NCI-H1048 (cell line): ENCODE data around the gene PIAS1.
A peak's percentile ranks its signal among the peaks of the same experiment; 100 is the strongest.
"Not testable (repeated sequence)": the region's sequence is repeated elsewhere in the genome, so short reads cannot be mapped to it uniquely, and the experiment has no call there.

Source experiments
- DNase-seq: peaks from one replicate; lab custom pipeline; 2025; lab: John Stamatoyannopoulos, UW

The PIAS1 gene

DNA sequence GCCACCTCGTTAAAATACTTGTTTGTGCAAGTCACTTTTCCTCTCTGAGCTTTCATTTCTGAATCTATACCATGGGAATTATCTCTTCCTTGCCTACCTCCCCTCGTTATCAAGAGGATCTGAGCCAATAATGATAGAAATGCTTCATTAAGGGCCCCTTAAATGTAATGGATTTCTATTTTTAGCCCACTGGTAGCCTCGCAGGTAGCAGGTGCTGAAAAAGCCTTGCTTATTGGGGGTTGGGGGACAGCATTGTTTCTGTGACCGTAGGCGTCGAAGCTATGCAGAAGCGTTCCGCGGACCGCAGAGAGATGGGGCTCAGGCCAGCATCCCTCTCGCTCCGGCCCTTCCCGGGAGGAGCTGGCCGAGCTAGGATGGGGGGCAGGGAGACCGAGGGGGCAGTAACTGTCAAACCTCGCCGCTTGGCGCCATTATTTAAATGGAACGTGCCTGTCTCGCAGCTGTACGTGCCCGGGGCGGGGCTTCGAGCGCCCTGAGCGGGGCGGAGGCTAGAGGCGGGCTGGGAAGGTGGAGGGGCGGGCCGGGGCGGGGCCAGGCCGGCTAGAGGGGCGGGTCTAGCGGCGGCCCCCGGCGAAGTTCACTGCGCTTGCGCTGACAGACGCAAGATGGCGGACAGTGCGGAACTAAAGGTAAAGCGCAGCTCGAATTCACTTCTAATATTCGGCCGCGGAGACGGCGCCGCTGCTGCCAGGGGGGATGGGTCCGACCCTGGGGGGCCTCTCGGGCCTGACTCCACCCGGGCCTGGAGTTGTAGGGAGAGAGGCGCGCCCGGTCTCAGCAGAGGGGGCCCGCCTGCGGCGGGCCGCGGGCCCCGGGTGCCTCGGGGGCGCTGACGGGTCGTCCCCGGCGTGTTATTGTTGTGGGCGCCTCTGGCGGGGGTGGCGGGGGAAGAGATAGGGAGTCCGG, at the start of gene PIAS1:
Gene PIAS1 (plus strand): TSS at position 615 of the 927 bp plus-strand sequence. CDS start 12 bp downstream, at position 627.
- DNase-seq = peak; percentile 92

DNA sequence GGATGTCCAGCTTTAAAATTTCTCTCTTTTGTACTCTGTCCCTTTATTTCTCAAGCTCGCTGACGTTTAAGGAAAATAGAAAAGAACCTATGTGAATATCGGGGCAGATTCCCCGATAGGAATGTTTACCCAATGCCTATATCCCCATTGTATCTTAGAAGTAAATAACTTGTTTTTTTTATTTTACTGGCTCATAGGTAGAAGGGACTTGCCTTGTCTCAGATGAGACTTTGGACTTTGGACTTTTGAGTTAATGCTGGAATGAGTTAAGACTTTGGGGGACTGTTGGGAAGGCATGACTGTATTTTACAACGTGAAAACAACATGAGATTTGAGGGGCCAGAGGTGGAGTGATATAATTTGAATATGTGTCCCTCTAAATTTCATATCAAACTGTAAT, 46.5 kb upstream of the PIAS1 start:
- not testable (repeated sequence) for DNase-seq

DNA sequence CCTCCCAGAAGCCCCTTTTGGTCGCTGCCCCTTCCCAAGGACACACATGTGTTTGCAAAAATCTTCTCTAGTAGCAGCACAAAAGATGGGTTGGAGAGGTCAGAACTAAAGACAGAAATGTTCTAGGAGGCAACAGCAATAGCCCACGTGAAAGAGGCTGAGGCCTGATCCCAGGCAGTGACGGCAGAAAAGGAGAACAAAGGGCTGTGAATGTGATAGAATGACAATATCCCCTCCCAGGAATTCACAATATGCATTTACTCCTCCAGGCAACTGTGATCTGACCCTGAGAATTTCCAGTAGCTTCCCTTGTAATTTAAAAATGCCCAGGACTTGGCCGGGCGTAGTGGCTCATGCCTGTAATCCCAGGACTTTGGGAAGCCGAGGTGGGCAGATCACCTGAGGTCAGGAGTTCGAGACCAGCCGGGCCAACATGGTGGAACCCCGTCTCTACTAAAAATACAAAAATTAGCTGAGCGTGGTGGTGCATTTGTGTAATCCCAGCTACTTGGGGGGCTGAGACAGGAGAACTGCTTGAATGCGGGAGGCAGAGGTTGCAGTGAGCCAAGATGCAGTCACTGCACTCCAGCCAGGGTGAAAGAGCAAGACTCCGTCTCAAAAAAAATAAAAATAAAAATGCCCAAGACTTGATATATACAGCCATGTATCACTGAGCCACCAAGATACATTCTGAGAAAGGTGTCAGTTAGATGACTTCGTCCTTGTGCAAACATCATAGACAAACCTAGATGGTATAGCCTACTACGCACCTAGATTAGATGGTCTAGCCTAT, 43.6 kb upstream of the PIAS1 start:
- no peak for DNase-seq

DNA sequence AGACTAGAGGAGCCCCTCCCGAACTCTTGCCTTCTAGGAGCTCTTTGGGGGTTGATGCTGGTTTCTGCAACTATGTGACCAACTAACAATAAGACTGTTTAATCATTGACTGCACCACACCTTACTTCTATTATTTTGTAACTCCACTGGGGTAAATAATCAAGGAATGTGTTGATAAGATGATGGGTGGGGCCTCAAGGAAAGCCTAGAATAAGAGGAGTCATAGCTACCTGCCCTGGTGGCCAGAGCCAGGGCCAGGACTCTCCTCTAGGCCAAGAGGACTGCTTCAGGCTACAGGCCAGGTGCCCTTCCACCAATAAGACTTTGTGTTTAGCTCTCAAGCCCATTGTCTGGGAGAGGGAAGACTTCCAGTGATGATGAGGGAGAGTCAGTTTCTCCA, 41.2 kb upstream of the PIAS1 start:
- DNase-seq = no peak

DNA sequence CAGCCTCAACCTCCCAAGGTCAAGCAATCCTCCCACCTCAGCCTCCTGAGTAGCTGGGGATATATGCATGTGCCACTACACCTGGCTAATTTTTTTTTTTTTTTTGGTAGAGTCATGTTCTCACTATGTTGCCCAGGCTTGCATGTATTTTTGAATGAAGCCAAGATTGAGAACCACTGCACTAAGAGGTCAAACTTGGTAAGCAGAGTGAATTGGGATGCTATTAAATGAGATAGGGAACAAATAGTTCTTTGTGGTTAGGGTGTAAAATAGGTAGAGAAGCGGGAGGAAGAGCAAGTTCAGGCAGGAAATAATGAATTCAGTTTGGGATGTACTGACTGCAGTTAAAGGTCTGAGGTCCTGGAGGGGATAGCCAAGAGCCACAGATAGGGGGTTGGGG, 39.9 kb upstream of the PIAS1 start:
- DNase-seq = no peak

DNA sequence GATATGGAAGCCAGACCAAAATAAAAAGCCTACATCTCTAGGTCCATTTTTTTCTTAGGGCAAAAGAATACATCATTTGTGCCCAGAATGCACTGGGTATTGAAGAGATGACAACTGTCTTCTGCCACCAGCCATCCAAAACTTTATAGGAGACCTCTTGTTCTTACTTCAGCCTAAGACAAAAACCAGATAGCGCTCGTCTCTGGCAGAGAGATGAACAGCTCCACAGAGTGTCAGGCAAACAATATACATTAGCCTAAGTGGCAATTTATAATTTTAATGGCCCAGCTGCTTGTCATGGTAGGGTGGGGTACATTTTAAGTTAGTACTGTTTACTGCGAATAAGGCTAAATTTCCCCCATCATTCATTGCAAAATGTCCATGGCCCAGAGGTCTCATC, 38.9 kb upstream of the PIAS1 start:
- no peak for DNase-seq

DNA sequence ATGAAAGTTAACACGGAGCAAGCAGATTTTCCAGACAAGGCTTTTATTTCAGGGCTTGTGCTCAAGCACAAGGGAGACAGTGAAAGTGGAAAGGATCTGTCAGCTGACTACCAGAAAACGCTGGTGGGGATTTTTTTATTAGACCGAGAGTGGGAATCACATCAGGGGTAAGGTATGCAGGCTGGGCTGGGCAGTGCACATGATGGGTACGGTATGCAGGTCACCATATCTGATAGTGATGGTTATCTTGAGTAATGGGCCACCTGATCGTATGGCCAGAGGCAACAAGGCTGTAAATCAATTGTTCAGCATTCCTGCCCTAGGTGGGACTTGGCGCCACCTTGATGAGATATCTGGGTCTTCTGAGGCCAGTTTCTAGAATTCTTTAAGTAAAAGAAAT, 36.9 kb upstream of the PIAS1 start:
- no peak for DNase-seq

DNA sequence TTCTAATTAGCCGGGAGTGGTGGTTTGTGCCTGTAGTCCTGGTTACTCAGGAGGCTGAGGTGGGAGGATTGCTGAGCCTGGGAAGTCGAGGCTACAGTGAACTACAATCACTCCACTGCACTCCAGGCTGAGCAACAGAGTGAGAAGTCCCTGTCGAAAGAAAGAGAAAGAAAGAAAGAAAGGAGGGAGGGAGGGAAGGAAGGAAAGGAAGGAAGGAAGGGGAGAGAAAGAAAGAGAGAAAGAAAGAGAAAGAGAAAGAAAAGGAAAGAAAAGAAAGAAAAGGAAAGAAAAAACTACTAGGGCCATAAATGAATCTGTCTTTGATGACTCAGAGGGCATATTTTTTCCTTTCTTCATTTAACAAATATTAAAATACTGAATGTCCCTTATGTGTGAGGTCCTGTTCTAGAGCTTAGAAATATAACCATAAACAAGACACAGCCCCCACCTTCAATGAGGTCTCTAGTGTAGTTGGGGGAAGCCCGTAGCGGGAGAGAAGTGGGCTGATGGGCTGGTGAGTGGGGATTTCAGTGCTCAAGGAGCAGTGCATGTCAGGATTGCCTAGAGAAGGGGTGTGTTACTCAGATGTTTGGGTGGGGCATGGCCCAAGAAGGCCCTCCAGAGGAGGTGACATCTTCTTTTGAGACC, 35.2 kb upstream of the PIAS1 start:
- DNase-seq = no peak

DNA sequence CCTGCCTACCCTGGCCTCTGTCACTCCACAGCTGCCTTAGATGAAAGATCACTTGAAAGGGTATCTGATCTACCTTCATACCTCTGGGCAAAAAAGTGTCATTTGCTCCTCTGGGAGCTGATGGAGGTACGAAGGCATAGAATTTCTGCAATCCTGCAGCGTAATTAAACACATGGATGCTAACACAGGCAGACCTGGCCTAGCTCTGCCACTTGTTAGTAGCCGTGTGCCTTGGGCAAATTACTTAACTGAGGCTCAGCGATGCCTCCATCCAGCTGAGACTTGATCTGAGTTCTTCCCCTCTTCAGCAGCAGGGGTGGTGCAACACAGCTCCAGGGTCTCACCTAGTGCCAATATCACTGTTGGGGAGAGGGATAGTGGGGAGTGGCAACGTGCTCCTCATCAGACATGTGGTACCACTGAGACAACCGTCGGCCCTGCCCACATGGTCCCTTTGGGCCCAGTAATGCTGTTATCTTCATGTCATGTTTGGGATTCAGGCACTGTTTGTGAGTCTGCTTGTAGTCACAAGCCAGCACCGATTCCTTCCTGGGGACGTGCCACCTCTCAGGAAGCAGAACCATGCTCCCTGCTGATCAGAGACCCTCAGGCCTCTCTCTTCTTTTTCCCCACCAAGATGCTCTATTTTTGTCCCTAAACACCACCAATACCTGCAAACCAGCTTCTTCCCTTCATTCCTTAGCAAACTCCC, 34.1 kb upstream of the PIAS1 start:
- no peak for DNase-seq

DNA sequence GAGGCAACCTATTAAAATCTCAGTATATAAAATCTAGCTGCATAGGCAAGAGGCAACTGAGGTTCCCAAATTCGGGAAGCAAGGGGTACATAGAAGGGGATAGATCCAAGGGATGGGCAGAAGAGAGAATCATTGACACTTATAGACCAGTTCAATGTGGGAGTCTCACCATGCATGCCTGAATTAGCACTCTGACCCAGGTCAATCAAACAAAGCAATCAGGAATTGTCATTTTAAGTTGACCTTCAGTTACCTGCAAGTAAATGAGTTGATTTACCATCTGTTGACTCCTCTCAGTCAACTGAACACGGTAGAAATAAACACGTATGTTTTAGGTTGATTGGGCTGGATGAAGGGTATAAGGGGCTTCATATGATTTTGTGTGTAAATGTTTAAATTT, 33.4 kb upstream of the PIAS1 start:
- no peak for DNase-seq

DNA sequence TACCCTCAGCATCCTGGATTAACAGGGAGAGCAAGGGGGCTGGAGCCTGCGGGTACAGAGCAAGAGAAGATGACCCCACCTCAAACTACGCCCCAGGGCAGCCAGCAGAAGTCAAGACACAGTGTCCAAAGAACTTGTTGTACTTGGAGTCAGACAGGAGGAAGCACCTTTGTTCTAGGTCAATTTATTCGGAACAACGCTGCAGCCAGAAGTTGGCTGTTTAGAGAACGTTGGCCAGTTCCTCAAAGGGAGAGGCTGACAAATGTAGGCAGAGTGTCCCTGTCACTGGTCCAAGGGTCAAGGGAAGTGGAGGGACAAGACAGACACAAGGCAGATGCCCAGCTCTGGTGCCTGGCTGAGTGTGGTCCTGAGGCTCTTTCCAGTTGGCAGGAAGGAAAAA, 32.1 kb upstream of the PIAS1 start:
- DNase-seq = no peak

DNA sequence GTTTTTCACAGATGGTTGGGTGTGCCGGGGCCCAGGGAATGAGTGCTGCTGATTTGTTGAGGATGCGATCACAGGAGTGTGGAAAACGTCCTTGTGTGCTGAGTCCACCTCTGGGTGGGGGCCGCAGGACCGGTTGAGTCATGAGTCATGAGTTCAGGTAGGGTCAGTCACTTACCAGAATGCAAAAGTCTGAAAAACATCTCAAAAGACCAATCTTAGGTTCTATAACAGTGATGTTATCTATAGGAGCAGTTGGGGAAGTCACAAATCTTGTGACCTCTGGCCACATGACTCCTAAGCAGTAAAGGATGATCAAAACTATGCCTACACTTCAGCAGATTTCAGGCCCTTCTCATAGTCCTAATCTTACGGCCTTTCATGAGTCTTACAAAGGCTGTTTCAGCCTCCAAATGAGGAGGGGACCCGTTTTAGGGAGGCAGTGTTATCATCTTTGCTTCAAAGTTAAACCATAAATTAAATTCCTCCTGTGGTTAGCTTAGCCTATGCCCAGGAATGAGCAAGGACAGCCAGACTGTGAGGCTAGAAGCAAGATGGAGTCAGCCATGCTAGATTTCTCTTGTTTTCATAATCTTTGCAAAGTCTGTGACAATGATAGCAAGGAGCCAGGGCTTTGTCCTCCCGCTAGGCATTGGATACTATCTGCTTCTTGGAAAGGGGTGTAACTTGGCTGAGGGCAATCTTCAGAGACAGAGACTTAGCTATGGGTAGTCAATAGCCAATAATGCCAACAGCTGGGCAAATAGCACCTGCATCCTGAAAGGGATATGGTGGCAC, 30.6 kb upstream of the PIAS1 start:
- no peak for DNase-seq

DNA sequence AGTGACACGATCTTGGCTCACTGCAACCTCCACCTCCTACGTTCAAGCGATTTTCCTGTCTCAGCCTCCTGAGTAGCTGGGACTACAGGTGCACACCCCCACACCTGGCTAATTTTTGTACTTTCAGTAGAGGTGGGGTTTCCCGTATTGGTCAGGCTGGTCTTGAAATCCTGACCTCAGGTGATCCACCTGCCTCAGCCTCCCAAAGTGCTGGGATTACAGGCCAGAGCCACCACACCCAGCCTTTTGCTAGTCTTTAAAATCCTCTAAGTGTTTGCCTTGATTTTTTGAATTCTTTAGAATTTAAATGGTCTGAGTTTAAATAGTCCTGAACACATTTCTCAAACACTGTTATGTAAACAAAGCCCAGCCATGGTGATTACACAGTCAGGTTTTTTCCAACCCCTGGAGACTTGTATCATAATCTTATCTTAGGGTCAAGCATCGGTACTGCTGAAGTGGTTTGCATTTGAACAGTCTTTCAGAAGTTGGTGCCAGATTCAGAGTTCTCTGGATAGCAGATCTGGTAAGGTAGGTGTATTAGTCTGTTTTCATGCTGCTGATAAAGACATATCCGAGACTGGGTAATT, 28.2 kb upstream of the PIAS1 start:
- no peak for DNase-seq

DNA sequence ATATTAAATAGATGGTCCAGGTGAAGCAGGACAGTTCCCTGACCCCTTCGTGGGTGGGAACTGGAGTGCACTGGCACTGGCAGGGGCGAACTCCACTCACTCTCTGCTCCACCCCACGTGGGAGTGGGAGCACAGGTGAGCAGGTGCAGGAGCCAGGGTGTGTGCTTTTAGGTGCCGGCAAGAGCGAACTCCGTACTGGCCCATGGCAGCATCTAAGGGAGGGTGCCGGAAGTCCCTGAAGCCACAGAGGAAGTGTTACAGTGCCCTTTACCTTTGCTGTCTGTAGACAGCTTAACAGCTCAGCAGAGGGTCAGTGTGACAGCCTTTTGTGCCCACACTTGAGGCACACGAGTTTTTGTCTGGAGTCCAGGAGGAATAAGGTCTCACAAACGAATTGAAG, 26.7 kb upstream of the PIAS1 start:
- DNase-seq = no peak

DNA sequence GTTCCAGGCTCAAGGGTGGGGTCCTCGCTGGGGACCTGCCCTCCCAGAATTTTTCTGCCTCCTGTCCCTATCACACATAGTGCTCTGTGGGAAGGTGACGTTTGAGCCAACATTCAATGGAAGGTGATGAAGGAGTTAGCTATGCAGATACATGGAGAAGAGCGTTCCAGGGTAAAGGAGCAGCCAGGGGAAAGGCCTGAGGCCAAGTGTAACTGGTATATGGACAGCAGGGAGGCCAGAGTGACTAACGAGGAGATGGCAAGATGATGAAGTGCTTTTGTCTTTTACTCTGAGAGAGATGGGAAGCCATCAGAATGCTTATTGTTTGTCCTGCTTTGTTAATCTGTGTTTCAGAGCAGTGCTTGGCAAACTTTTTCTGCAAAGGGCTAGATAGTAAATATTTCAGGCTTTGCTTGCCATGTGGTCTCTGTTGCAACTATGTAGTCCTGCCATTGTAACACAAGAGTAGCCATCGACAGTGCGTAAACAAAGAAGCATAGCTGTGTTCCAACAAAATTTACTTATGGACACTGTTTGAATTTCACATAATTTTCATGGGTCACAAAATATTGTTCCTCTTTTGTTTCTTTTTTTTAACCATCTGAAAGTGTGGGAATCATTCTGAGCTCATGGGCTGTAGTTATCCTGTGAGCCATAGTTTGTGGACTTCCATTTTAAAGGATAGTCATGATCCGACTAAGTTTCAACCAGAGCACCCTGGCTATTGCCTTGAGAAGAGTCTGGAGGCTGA, 25.8 kb upstream of the PIAS1 start:
- DNase-seq = no peak

DNA sequence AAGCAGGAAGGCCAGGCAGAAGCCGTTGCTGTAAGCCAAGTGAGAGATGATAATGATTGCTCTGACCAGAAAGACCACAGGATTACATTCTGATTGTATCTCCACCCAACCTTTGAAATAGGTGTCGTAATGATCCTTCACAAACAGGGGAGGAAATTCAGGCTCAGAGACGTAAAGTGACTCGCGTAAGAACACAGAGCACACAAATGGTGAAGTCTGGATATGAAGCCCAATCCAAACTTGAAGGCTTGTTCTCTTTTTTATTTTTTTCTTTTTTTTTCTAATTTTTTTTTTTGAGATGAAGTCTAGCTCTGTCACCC, 25.3 kb upstream of the PIAS1 start:
- no peak for DNase-seq

DNA sequence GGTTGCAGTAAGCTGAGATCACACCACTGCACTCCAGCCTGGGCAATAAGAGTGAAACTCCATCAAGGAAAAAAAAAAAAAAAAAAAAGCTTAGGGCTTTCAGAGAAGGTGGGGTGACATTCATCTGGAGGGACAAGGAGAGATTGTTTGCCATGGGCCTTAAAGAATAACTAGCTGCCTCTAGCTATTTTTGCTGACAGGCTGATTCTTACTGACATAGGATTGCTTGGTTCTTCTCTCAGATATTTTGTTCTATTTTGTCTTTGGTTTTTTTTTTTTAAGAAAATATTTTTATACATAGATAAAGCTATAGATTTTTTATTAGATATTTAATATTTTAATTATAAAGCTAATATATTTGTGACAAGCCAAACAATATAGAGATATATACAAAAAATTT, 24.2 kb upstream of the PIAS1 start:
- no peak for DNase-seq

DNA sequence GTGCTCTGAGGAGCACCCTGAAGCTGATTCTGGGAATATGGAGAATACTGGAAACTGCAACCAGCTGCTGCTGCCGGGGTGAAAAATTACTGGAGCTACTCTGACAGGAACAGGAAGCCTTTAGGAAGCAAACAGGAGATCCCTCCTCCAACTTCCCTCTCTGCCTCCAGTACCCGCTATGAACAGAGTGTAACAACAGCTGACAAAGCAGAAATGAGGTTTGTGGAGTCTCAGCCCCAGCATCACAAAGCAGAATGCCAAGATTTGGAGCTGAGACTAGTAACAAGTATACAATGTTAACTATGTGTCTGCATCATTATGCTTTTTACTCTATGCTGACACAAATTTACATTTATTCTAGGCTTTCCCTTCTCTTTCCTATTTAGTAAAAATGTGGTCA, 22.7 kb upstream of the PIAS1 start:
- no peak for DNase-seq

DNA sequence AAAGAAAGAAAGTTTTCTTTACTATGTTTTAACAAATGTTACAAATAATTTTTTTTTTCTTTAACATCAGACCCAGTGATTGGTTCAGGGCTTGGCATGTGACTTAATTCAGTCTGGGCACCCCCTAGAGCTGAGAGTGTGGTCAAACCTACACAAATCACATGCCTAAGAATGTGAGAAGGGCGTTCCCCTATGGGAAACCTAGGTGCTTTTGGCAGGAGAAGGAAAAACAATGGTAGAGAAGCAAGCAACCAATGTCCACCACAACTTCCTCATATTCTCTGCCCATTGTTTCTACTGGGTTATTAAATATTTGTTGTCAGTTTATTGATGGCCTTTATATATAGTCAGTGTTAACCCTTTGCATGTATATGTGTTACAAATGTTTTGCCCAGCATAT, 21.4 kb upstream of the PIAS1 start:
- DNase-seq = no peak

DNA sequence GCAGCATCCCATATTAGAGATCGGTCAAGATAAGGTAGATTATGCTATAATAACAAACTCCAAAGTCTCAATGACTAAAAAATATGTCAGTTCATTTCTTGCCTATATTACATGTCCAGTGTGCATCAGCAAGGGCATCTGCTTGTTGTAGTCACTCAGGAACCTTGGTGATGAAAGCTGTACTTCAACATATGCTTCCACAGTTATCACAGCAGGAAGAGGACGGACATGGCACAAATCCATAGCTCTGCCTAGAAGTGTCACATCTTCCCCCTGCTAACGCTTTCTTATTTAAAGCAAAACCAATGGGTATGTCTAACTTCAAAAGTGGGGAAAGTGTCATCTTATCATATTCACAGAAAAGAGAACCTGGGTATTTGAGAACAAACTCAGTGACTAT, 20.0 kb upstream of the PIAS1 start:
- DNase-seq = no peak
